Measurements from ENCODE around the gene SLC16A8. TPM values are rescaled to one million over a fixed set of nuclear protein-coding genes. Genes with fewer than 3 reads are reported as not detected.
A peak's percentile ranks its signal among the peaks of the same experiment; 100 is the strongest.
"Not testable (repeated sequence)": the region's sequence is repeated elsewhere in the genome, so short reads cannot be mapped to it uniquely, and the experiment has no call there.

The SLC16A8 gene
- total RNA-seq, 1 donor from 2014 or later, result 1.0 TPM

- Histone ChIP-seq H3K4me1 (ENCODE audit: control insufficient read depth in 3 of 3, insufficient read depth in 3 of 3, low read length in 3 of 3) (peaks cover 5 to 7% (median 6%) of the 10 kb centered on the region in 3 donors), H3K36me3 (ENCODE audit: control insufficient read depth in 3 of 3, insufficient read depth in 3 of 3, low read length in 3 of 3) (no peaks in the 10 kb centered on the region), H3K9ac (ENCODE audit: low read depth in 1 of 3, low read length in 3 of 3) (no peak overlapping the region), H3K9me3 (ENCODE audit: control insufficient read depth in 3 of 3, low read length in 3 of 3) (no peaks in the 10 kb centered on the region), H3K27me3 (ENCODE audit: control insufficient read depth in 3 of 3, insufficient read depth in 3 of 3, low read length in 3 of 3) (peaks cover 0 to 4% (median 0%) of the 10 kb centered on the region in 3 donors), H3K4me3 (ENCODE audit: low read length in 3 of 3) (no peak overlapping the region), H3K27ac (ENCODE audit: low read depth, low read length) (no peak overlapping the region)
These were observed 40.6 kb downstream of the SLC16A8 start for GRCh38 chr22:38043151-38044039.

DNA sequence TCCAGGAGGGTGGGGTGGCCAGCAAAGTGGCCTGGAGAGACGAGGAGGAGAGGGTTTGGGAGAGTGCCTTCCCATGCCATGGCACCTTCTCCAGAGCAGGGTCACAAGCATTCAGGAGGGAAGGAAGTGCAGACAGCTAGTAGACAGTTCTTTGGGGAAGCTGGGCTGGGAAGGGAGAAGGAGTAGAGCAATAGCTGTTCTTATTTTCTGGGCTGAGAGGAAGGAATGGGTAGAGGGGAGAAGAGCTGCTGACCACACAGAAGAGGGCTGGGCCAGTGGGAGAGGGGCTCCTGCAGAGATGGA, 41.5 kb downstream of the SLC16A8 start:
- no peaks in the 10 kb centered on the region for H3K9me3 ChIP-seq (ENCODE audit: control insufficient read depth in 3 of 3, low read length in 3 of 3)
- no peaks in the 10 kb centered on the region for H3K36me3 ChIP-seq (ENCODE audit: control insufficient read depth in 3 of 3, insufficient read depth in 3 of 3, low read length in 3 of 3)
- H3K4me1 ChIP-seq (ENCODE audit: control insufficient read depth in 3 of 3, insufficient read depth in 3 of 3, low read length in 3 of 3), result peaks cover 5 to 7% (median 6%) of the 10 kb centered on the region in 3 donors
- no peak overlapping the region for H3K9ac ChIP-seq (ENCODE audit: low read depth in 1 of 3, low read length in 3 of 3)
- H3K27me3 ChIP-seq (ENCODE audit: control insufficient read depth in 3 of 3, insufficient read depth in 3 of 3, low read length in 3 of 3), result peaks cover 0 to 4% (median 0%) of the 10 kb centered on the region in 3 donors
- no peak overlapping the region for H3K4me3 ChIP-seq (ENCODE audit: low read length in 3 of 3)
- no peak overlapping the region for H3K27ac ChIP-seq (ENCODE audit: low read depth, low read length)

GRCh38 chr22:38041760-38042487, 42.1 kb downstream of the SLC16A8 start:
- Histone ChIP-seq H3K36me3 (ENCODE audit: control insufficient read depth in 3 of 3, insufficient read depth in 3 of 3, low read length in 3 of 3) (no peaks in the 10 kb centered on the region), H3K9me3 (ENCODE audit: control insufficient read depth in 3 of 3, low read length in 3 of 3) (no peaks in the 10 kb centered on the region), H3K9ac (ENCODE audit: low read depth in 1 of 3, low read length in 3 of 3) (no peak overlapping the region), H3K27me3 (ENCODE audit: control insufficient read depth in 3 of 3, insufficient read depth in 3 of 3, low read length in 3 of 3) (peaks cover 0 to 4% (median 0%) of the 10 kb centered on the region in 3 donors), H3K4me1 (ENCODE audit: control insufficient read depth in 3 of 3, insufficient read depth in 3 of 3, low read length in 3 of 3) (peaks cover 5 to 7% (median 6%) of the 10 kb centered on the region in 3 donors), H3K27ac (ENCODE audit: low read depth, low read length) (no peak overlapping the region), H3K4me3 (ENCODE audit: low read length in 3 of 3) (no peak overlapping the region)

DNA sequence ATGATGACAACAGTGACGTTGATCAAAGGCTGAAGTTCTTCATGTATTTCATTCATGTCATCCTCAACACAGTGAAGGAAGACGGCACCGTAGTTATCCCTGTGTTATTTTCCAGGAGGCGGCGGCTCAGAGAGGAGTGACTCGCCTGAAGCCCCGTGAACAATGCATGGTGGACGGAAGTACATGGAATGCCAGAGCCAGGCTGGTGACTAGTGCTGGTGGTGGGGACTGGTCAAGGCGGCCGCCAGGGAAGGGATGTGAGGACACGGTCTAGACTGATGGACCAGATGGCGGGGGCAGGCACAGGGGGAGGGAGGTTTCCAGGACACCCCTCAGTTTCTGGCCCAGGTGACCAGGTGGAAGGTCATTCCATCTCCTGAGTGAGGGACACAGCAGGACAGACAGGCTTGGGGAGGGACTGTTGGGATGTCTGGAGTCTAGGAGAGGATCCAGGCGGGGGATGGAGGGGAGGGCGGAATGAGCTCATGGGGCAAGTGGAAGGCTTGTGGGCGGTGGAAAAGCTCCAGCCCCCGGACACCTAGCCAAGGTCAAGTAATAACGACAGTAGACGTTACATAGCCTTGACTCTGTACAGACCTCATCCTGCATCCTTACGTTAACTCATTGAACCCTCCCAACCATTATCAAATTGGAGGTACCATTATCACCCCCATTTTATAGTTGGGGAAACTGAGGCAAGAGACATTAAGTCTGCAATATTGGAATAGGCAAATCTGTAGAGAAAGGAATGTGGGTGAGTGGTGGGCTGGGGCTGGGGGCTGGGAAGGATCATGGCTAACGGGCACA, 42.8 kb downstream of the SLC16A8 start:
- Histone ChIP-seq H3K9me3 (ENCODE audit: control insufficient read depth in 3 of 3, low read length in 3 of 3) (no peaks in the 10 kb centered on the region), H3K4me1 (ENCODE audit: control insufficient read depth in 3 of 3, insufficient read depth in 3 of 3, low read length in 3 of 3) (peaks cover 5 to 7% (median 6%) of the 10 kb centered on the region in 3 donors), H3K27me3 (ENCODE audit: control insufficient read depth in 3 of 3, insufficient read depth in 3 of 3, low read length in 3 of 3) (peaks cover 0 to 4% (median 0%) of the 10 kb centered on the region in 3 donors), H3K9ac (ENCODE audit: low read depth in 1 of 3, low read length in 3 of 3) (no peak overlapping the region), H3K4me3 (ENCODE audit: low read length in 3 of 3) (no peak overlapping the region), H3K27ac (ENCODE audit: low read depth, low read length) (no peak overlapping the region), H3K36me3 (ENCODE audit: control insufficient read depth in 3 of 3, insufficient read depth in 3 of 3, low read length in 3 of 3) (no peaks in the 10 kb centered on the region)

DNA sequence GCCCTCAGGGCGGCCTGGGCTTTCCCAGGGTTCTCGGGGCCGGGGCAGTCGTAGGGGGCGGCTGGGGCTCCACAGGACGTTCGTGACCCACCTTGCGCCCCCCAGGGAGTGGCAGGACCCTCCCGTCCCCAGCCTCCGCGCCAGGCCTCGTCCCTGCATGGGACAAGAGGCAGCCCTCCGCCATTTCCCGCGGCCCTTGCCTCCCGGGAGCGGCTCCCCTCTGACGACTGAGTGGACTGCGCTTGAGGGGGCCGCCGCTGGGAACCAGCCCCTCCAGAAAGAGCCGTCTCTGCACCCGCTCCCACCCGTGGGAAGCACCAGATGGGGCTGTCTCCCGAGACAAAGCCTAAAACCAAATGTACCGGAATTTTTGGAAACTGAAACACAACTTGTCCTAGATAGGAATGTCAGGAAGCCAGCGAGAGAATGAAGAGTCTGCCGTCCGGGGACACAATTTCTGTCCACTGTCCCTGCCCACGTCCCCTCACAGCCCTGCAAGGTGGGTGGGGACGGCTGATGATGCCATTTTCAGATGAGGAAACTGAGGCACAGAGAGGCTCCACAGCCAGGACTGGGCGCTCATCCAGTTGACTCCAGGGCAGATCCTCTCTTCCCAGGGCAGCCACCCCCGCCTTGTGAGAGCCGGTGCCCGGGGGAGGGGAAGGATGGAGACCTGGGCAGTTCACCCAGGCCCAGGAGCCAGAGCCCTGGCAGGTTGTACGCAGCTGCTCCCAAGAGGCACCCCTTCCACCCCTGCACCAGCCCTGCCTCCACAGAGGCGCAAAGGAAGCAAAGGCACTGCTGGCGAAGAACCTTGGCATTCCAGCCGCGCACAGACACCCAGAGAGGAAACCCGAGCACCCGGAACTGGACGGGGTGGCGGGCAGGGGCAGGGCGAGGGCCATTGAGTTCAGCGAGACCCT, 44.8 kb downstream of the SLC16A8 start:
- Histone ChIP-seq H3K9me3 (ENCODE audit: control insufficient read depth in 3 of 3, low read length in 3 of 3) (no peaks in the 10 kb centered on the region), H3K36me3 (ENCODE audit: control insufficient read depth in 3 of 3, insufficient read depth in 3 of 3, low read length in 3 of 3) (no peaks in the 10 kb centered on the region), H3K27ac (ENCODE audit: low read depth, low read length) (peak overlapping the region; percentile 36), H3K4me1 (ENCODE audit: control insufficient read depth in 3 of 3, insufficient read depth in 3 of 3, low read length in 3 of 3) (peaks cover 9 to 14% (median 11%) of the 10 kb centered on the region in 3 donors), H3K4me3 (ENCODE audit: low read length in 3 of 3) (no peak overlapping the region), H3K9ac (ENCODE audit: low read depth in 1 of 3, low read length in 3 of 3) (peak overlapping the region in 1 of 3 donors; percentile 8), H3K27me3 (ENCODE audit: control insufficient read depth in 3 of 3, insufficient read depth in 3 of 3, low read length in 3 of 3) (peaks cover 0 to 4% (median 0%) of the 10 kb centered on the region in 3 donors)

- Histone ChIP-seq H3K27ac (ENCODE audit: low read depth, low read length) (peak overlapping the region; percentile 36), H3K4me3 (ENCODE audit: low read length in 3 of 3) (no peak overlapping the region), H3K36me3 (ENCODE audit: control insufficient read depth in 3 of 3, insufficient read depth in 3 of 3, low read length in 3 of 3) (no peaks in the 10 kb centered on the region), H3K9ac (ENCODE audit: low read depth in 1 of 3, low read length in 3 of 3) (no peak overlapping the region), H3K9me3 (ENCODE audit: control insufficient read depth in 3 of 3, low read length in 3 of 3) (no peaks in the 10 kb centered on the region), H3K4me1 (ENCODE audit: control insufficient read depth in 3 of 3, insufficient read depth in 3 of 3, low read length in 3 of 3) (peaks cover 16 to 21% (median 18%) of the 10 kb centered on the region in 3 donors), H3K27me3 (ENCODE audit: control insufficient read depth in 3 of 3, insufficient read depth in 3 of 3, low read length in 3 of 3) (peaks cover 0 to 4% (median 0%) of the 10 kb centered on the region in 3 donors)
These were observed 45.6 kb downstream of the SLC16A8 start for GRCh38 chr22:38038426-38038825.

- not testable (repeated sequence) for H3K27me3 ChIP-seq (ENCODE audit: control insufficient read depth in 3 of 3, insufficient read depth in 3 of 3, low read length in 3 of 3); H3K36me3 ChIP-seq (ENCODE audit: control insufficient read depth in 3 of 3, insufficient read depth in 3 of 3, low read length in 3 of 3); H3K9me3 ChIP-seq (ENCODE audit: control insufficient read depth in 3 of 3, low read length in 3 of 3); H3K27ac ChIP-seq (ENCODE audit: low read depth, low read length); H3K4me3 ChIP-seq (ENCODE audit: low read length in 3 of 3); H3K9ac ChIP-seq (ENCODE audit: low read depth in 1 of 3, low read length in 3 of 3)
- H3K4me1 ChIP-seq (ENCODE audit: control insufficient read depth in 3 of 3, insufficient read depth in 3 of 3, low read length in 3 of 3), result peaks cover 19 to 23% (median 21%) of the 10 kb centered on the region in 3 donors
These were observed 46.4 kb downstream of the SLC16A8 start for GRCh38 chr22:38037367-38038150.

GRCh38 chr22:38036392-38037062, 47.5 kb downstream of the SLC16A8 start:
- peaks cover 0 to 4% (median 0%) of the 10 kb centered on the region in 3 donors for H3K27me3 ChIP-seq (ENCODE audit: control insufficient read depth in 3 of 3, insufficient read depth in 3 of 3, low read length in 3 of 3)
- H3K36me3 ChIP-seq (ENCODE audit: control insufficient read depth in 3 of 3, insufficient read depth in 3 of 3, low read length in 3 of 3), result no peaks in the 10 kb centered on the region
- peaks cover 19 to 23% (median 21%) of the 10 kb centered on the region in 3 donors for H3K4me1 ChIP-seq (ENCODE audit: control insufficient read depth in 3 of 3, insufficient read depth in 3 of 3, low read length in 3 of 3)
- no peaks in the 10 kb centered on the region for H3K9me3 ChIP-seq (ENCODE audit: control insufficient read depth in 3 of 3, low read length in 3 of 3)
- H3K9ac ChIP-seq (ENCODE audit: low read depth in 1 of 3, low read length in 3 of 3), result no peak overlapping the region
- no peak overlapping the region for H3K4me3 ChIP-seq (ENCODE audit: low read length in 3 of 3)
- no peak overlapping the region for H3K27ac ChIP-seq (ENCODE audit: low read depth, low read length)
